ENCODE results near the gene TRIO.

- TF ChIP-seq, protein P1, sequence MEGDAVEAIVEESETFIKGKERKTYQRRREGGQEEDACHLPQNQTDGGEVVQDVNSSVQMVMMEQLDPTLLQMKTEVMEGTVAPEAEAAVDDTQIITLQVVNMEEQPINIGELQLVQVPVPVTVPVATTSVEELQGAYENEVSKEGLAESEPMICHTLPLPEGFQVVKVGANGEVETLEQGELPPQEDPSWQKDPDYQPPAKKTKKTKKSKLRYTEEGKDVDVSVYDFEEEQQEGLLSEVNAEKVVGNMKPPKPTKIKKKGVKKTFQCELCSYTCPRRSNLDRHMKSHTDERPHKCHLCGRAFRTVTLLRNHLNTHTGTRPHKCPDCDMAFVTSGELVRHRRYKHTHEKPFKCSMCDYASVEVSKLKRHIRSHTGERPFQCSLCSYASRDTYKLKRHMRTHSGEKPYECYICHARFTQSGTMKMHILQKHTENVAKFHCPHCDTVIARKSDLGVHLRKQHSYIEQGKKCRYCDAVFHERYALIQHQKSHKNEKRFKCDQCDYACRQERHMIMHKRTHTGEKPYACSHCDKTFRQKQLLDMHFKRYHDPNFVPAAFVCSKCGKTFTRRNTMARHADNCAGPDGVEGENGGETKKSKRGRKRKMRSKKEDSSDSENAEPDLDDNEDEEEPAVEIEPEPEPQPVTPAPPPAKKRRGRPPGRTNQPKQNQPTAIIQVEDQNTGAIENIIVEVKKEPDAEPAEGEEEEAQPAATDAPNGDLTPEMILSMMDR (IDR thresholded peaks at IDR 0.05), result no peak
- TF ChIP-seq POLR2A (IDR thresholded peaks at IDR 0.05), result no peak
Observed at GRCh38 chr5:14201325-14202045, 58.3 kb downstream of the TRIO start.

Measured in transverse colon (tissue), 3 donors.